ENCODE results near the gene ACSBG1.

DNA sequence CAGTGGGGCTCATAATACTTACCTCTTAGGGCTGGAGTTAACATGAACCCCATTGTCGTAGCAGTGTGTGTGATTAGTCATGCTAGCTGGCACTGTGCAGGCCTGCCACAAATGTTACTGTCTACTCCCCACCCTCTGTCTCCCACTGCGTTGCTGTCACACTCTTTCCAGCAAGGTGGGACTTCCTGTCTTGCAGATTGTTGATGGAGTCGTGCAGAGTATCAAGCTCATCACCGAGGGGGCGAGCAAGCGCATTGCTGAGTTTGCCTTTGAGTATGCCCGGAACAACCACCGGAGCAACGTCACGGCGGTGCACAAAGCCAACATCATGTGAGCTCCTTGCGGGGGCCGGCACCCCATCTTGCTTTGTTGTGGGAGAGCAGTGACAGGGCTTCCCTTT lies 72.3 kb downstream of the ACSBG1 start:
- TF ChIP-seq EZH2 (IDR thresholded peaks at IDR 0.05; ENCODE audit: insufficient read depth, poor library complexity, severe bottlenecking) (no peak), EZH2phosphoT487 (IDR thresholded peaks at IDR 0.05; ENCODE audit: insufficient read depth, low read depth) (no peak)

All from GM23248 (cell line).